K562 (cell line): ENCODE measurements around the gene RNU6-9. TPM values are rescaled to one million over a fixed set of nuclear protein-coding genes. Genes with fewer than 3 reads are reported as not detected.

Experiments used
- ELF4 ChIP-seq: fragments of 450-650 bp; formaldehyde crosslinking; IDR thresholded peaks from 2 replicates; pipeline ENCODE4 v1.4.0; 2022; ENCODE audit warnings: missing genetic modification characterization
- ETV5 ChIP-seq: sonication (generic); formaldehyde crosslinking; IDR thresholded peaks from 2 replicates; pipeline ENCODE4 v1.4.0; 2020; ENCODE audit warnings: low read depth, mild to moderate bottlenecking, missing genetic modification reagents
- HDAC3 ChIP-seq: fragments of 450-650 bp; IDR thresholded peaks from 2 replicates; pipeline ENCODE4 v1.6.1; 2018; ENCODE audit warnings: borderline replicate concordance, mild to moderate bottlenecking, moderate library complexity; ENCODE audit not compliant: partially characterized antibody
- HEY1 ChIP-seq: fragments of 250-450 bp; sonication (Bioruptor Pico); IDR thresholded peaks from 2 replicates; pipeline ENCODE4 v1.5.0; 2020; ENCODE audit warnings: mild to moderate bottlenecking, moderate library complexity, borderline replicate concordance
- KAT8 ChIP-seq: fragments of 450-650 bp; IDR thresholded peaks from 2 replicates; pipeline ENCODE4 v1.6.1; 2016; ENCODE audit warnings: low read depth, mild to moderate bottlenecking
- MYNN ChIP-seq, 2 experiments: sonication (generic); formaldehyde crosslinking in 1 of 2; IDR thresholded peaks; 2 replicates each; pipeline versions ENCODE4 v1.5.0 to v1.6.1; 2016 to 2020; ENCODE audit warnings: antibody characterized with exemption in 1 of 2, missing genetic modification reagents in 1 of 2
- NFE2 ChIP-seq: IDR thresholded peaks from 2 replicates; pipeline ENCODE4 v1.6.1; 2014; ENCODE audit warnings: antibody characterized with exemption, low read depth
- PTRF ChIP-seq: fragments of 450-650 bp; IDR thresholded peaks from 2 replicates; pipeline ENCODE4 v1.6.1; 2016; ENCODE audit warnings: mild to moderate bottlenecking, missing genetic modification characterization, missing compliant biosample characterization
- RBM25 ChIP-seq: fragments of 200-400 bp; formaldehyde crosslinking; IDR thresholded peaks from 2 replicates; pipeline ENCODE4 v1.6.1; 2018; ENCODE audit warnings: low read length, low read depth, moderate library complexity; ENCODE audit not compliant: severe bottlenecking
- RCOR1 ChIP-seq, 2 experiments: IDR thresholded peaks; 2 replicates each; pipeline ENCODE4 v1.6.1; 2012; ENCODE audit warnings: low read depth in 2 of 2, low read length in 2 of 2, borderline replicate concordance in 1 of 2, improper control_type of control experiment in 1 of 2
- SP1 ChIP-seq: sonication (generic); formaldehyde crosslinking; IDR thresholded peaks from 2 replicates; pipeline ENCODE4 v1.8.1; 2022; ENCODE audit warnings: mild to moderate bottlenecking, missing genetic modification reagents
- TGIF2 ChIP-seq: sonication (generic); formaldehyde crosslinking; IDR thresholded peaks from 2 replicates; pipeline ENCODE4 v1.8.1; 2022; ENCODE audit warnings: mild to moderate bottlenecking, missing genetic modification reagents, moderate library complexity
- polyA plus RNA-seq, 8 experiments: library from polyadenylated mRNA; depleted of rRNA in 4 of 8; stranded (reverse) in 5 of 8; unstranded in 3 of 8; fragments of >200 nt; fragmentation: Nextera tagmentation in 2 of 8; fragmentation: Illumina TruSeq in 1 of 8; extraction: Ambion mirVana in 2 of 8; extraction: Trizol in 1 of 8; gene quantifications; 2 replicates each; pipeline versions ENCODE4 v1.2.1 to v1.2.3, GENCODE V29; 2011 to 2014; ENCODE audit warnings: inconsistent platforms in 1 of 8, missing spikeins in 1 of 8
- total RNA-seq, 7 experiments: library from RNA; depleted of rRNA in 6 of 7; stranded (reverse); fragments of >200 nt in 6 of 7; fragmentation: Illumina TruSeq in 2 of 7; extraction: Trizol in 2 of 7; gene quantifications; 2 replicates each; pipeline versions ENCODE4 v1.2.1 to v1.2.3, GENCODE V29; 2011 to 2021; ENCODE audit warnings: low replicate concordance in 1 of 7
- TF ChIP-seq, protein P1 (sequence below): fragments of 450-650 bp; IDR thresholded peaks from 2 replicates; pipeline ENCODE4 v1.6.1; 2016; ENCODE audit warnings: low read depth
- TF ChIP-seq, protein P2 (sequence below): sonication (generic); formaldehyde crosslinking; IDR thresholded peaks from 2 replicates; pipeline ENCODE4 v1.4.0; 2020; ENCODE audit warnings: mild to moderate bottlenecking, missing genetic modification reagents
- TF ChIP-seq, protein P3 (sequence below): fragments of 450-650 bp; IDR thresholded peaks from 2 replicates; pipeline ENCODE4 v1.6.1; 2016; ENCODE audit warnings: antibody characterized with exemption

RNU6-9 gene
- total and polyA plus RNA-seq, 9 of the 15 experiments (the other 6 are each of a cell fraction or from before 2014, with no cell fraction given) = not detected

DNA sequence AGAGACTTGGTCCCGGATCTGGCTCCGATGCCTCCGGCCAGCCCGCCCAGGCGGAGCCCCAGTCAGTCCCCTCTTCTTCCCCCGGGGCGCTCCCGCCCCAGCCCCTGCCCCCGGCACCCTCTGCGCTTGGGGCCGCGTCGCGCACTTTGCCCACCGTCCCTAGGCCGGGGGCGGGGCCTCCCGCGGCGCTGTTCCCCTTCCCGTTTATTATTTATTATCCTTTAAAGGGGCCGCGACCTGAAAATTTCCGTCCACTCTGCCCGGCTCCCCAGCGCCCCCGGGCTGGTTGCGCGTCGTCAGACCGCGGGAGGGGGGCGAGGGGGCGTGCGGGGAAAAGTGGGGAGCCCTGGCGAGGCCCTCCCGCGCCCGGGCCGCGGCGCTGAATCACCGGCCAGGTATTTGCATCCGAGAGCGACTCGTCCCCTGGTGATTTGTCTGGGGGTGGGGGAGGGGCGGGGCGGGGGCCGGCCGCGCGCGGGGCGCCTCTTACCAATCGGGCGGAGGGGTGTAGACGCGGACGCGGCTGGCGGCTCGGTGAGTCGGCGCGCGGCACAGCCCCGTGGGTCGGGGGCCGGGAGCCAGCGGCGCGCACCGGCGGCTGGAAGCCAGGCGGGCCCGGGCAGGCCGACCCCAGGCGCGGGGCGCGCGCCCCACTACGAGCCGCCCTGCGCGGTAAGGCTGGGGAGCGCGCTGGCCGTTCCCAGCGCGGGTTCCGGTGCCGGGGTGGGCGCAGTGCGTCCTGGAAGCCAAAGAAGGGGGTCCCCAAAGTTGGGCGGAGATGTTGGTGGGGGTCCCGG lies 32.4 kb downstream of the RNU6-9 start, which contains the start of gene ARID3A (continued):
- no peak for TF ChIP-seq KAT8
- TF ChIP-seq HEY1 (CRISPR knock-in tag) = no peak
- TF ChIP-seq MYNN (IDR thresholded peaks at IDR 0.05) = no peak
- TF ChIP-seq MYNN (CRISPR knock-in tag; IDR thresholded peaks at IDR 0.05) = no peak
- TF ChIP-seq SP1 (CRISPR knock-in tag) = no peak; the same call in 1 of the 2 replicates
- no peak for TF ChIP-seq PTRF (tag)
- TF ChIP-seq ETV5 (CRISPR knock-in tag) = peak; percentile 12; the same call in 1 of the 2 replicates
- TF ChIP-seq, protein P1, sequence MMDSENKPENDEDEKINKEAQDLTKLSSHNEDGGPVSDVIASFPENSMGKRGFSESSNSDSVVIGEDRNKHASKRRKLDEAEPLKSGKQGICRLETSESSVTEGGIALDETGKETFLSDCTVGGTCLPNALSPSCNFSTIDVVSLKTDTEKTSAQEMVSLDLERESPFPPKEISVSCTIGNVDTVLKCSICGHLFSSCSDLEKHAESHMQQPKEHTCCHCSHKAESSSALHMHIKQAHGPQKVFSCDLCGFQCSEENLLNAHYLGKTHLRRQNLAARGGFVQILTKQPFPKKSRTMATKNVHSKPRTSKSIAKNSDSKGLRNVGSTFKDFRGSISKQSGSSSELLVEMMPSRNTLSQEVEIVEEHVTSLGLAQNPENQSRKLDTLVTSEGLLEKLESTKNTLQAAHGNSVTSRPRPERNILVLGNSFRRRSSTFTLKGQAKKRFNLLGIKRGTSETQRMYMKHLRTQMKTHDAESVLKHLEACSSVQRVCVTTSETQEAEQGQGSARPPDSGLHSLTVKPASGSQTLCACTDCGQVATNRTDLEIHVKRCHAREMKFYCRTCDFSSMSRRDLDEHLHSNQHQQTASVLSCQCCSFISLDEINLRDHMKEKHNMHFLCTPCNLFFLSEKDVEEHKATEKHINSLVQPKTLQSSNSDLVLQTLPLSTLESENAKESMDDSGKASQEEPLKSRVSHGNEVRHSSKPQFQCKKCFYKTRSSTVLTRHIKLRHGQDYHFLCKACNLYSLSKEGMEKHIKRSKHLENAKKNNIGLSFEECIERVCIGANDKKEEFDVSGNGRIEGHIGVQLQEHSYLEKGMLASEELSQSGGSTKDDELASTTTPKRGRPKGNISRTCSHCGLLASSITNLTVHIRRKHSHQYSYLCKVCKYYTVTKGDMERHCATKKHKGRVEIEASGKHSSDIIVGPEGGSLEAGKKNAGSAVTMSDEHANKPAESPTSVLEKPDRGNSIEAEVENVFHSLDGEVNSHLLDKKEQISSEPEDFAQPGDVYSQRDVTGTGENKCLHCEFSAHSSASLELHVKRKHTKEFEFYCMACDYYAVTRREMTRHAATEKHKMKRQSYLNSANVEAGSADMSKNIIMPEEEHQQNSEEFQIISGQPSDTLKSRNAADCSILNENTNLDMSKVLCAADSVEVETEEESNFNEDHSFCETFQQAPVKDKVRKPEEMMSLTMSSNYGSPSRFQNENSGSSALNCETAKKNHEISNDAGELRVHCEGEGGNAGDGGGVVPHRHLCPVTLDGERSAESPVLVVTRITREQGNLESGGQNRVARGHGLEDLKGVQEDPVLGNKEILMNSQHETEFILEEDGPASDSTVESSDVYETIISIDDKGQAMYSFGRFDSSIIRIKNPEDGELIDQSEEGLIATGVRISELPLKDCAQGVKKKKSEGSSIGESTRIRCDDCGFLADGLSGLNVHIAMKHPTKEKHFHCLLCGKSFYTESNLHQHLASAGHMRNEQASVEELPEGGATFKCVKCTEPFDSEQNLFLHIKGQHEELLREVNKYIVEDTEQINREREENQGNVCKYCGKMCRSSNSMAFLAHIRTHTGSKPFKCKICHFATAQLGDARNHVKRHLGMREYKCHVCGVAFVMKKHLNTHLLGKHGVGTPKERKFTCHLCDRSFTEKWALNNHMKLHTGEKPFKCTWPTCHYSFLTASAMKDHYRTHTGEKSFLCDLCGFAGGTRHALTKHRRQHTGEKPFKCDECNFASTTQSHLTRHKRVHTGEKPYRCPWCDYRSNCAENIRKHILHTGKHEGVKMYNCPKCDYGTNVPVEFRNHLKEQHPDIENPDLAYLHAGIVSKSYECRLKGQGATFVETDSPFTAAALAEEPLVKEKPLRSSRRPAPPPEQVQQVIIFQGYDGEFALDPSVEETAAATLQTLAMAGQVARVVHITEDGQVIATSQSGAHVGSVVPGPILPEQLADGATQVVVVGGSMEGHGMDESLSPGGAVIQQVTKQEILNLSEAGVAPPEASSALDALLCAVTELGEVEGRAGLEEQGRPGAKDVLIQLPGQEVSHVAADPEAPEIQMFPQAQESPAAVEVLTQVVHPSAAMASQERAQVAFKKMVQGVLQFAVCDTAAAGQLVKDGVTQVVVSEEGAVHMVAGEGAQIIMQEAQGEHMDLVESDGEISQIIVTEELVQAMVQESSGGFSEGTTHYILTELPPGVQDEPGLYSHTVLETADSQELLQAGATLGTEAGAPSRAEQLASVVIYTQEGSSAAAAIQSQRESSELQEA = no peak
- TF ChIP-seq, protein P2, sequence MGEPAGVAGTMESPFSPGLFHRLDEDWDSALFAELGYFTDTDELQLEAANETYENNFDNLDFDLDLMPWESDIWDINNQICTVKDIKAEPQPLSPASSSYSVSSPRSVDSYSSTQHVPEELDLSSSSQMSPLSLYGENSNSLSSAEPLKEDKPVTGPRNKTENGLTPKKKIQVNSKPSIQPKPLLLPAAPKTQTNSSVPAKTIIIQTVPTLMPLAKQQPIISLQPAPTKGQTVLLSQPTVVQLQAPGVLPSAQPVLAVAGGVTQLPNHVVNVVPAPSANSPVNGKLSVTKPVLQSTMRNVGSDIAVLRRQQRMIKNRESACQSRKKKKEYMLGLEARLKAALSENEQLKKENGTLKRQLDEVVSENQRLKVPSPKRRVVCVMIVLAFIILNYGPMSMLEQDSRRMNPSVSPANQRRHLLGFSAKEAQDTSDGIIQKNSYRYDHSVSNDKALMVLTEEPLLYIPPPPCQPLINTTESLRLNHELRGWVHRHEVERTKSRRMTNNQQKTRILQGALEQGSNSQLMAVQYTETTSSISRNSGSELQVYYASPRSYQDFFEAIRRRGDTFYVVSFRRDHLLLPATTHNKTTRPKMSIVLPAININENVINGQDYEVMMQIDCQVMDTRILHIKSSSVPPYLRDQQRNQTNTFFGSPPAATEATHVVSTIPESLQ (CRISPR knock-in tag) = no peak
- peak; percentile 82 for TF ChIP-seq RBM25
- TF ChIP-seq ELF4 (CRISPR knock-in tag) = no peak
- TF ChIP-seq HDAC3 = peak; percentile 68
- TF ChIP-seq, protein P3, sequence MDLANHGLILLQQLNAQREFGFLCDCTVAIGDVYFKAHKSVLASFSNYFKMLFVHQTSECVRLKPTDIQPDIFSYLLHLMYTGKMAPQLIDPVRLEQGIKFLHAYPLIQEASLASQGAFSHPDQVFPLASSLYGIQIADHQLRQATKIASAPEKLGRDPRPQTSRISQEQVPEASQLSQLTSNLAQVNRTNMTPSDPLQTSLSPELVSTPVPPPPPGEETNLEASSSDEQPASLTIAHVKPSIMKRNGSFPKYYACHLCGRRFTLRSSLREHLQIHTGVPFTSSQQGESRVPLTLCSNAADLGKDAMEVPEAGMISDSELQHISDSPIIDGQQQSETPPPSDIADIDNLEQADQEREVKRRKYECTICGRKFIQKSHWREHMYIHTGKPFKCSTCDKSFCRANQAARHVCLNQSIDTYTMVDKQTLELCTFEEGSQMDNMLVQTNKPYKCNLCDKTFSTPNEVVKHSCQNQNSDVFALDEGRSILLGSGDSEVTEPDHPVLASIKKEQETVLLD = no peak
- TF ChIP-seq NFE2 = 0 out of 2 replicates have a peak, but pooled peaks have one; percentile 6
- no peak for TF ChIP-seq TGIF2 (CRISPR knock-in tag)
- TF ChIP-seq RCOR1 (IDR thresholded peaks at IDR 0.05; ENCODE audit: borderline replicate concordance in 1 of 2, low read depth in 2 of 2, low read length in 2 of 2) = peak in 1 of 2 experiments; percentile 9; a peak in 1 of 4 replicates
